Measurements from ENCODE around the gene HECTD1.
"Not testable (repeated sequence)": the region's sequence is repeated elsewhere in the genome, so short reads cannot be mapped to it uniquely, and the experiment has no call there.

The HECTD1 gene

GRCh38 chr14:31052905-31053586, 154.5 kb downstream of the HECTD1 start:
- DNase-seq (ENCODE audit: low read depth, low spot score), result not testable (repeated sequence)

GRCh38 chr14:31051511-31051910, 156.1 kb downstream of the HECTD1 start:
- no peak for DNase-seq (ENCODE audit: low read depth, low spot score)

- no peak for DNase-seq (ENCODE audit: low read depth, low spot score)
Observed at GRCh38 chr14:31051023-31051422, 156.6 kb downstream of the HECTD1 start.

Data from smooth muscle cell of the brain vasculature (primary cell).